ENCODE results near the gene MAP10.
"Not testable (repeated sequence)": the region's sequence is repeated elsewhere in the genome, so short reads cannot be mapped to it uniquely, and the experiment has no call there.

The MAP10 gene

GRCh38 chr1:232767305-232768074 lies 37.7 kb upstream of the MAP10 start:
- TF ChIP-seq CTCF (IDR thresholded peaks at IDR 0.05; ENCODE audit: low read depth, low read length): no peak
- no peak for DNase-seq (ENCODE audit: extremely low read depth, low read depth)

DNA sequence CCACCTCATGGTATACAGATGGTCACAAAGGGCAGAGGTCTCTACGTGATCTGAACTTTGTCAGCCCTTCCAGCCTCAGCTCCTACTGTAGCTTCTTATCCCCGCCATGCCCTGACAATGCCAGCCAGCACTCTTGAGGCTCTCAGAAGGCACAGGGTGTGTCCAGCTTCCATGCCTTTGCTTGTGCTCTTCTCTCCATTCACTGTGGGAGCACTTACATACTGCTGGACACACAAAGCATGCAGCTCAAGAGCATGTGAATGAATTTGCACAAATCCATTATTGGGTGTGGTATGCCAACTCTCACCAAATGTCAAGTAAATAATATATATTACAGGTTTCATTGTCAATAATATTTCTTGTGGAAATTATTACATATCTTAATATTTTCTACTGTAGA lies 36.4 kb upstream of the MAP10 start:
- DNase-seq (ENCODE audit: extremely low read depth, low read depth): no peak
- no peak for TF ChIP-seq CTCF (IDR thresholded peaks at IDR 0.05; ENCODE audit: low read depth, low read length)

DNA sequence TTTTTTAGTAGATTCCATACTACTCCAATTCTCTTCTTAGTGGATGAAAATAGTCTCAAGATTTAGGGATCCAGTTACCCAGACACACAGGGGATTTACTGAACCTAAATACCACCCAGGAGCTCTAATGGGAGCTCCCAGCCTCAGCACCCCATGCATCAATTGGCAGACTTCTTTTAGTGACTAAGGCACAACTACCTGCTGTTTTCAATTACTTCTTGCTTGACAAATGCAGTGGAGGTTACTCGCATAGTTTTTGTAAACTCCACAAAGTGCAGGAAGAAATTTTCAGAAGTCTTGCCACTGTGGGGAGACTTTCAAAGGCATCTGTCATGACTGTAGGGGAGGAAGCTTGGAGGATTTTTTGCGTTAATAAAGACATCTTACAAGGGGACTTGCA lies 35.5 kb upstream of the MAP10 start:
- DNase-seq (ENCODE audit: extremely low read depth, low read depth): no peak
- no peak for TF ChIP-seq CTCF (IDR thresholded peaks at IDR 0.05; ENCODE audit: low read depth, low read length)

DNA sequence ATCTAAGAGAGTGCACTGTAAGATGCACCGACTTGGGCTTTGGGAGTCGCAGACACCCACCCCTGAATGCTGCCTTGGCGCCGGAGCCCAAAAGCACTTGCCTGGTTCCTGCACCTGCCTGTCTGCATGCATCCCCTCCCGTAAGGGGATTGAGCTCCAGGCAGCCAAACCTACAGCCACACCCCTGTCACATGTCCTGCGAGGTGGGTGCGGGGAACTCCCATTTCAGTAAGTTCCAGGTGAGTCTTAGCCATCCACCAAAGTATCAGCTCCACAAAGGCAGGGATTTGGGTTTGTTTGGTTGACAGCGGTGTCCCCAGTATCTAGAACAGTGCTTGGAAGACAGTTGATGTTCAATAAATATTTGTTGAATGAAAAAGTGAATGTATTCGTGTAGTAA lies 31.5 kb upstream of the MAP10 start:
- no peak for TF ChIP-seq CTCF (IDR thresholded peaks at IDR 0.05; ENCODE audit: low read depth, low read length)
- DNase-seq (ENCODE audit: extremely low read depth, low read depth): no peak

GRCh38 chr1:232776526-232777106 lies 28.6 kb upstream of the MAP10 start:
- no peak for DNase-seq (ENCODE audit: extremely low read depth, low read depth)
- no peak for TF ChIP-seq CTCF (IDR thresholded peaks at IDR 0.05; ENCODE audit: low read depth, low read length)

GRCh38 chr1:232780354-232780753 lies 24.9 kb upstream of the MAP10 start:
- no peak for TF ChIP-seq CTCF (IDR thresholded peaks at IDR 0.05; ENCODE audit: low read depth, low read length)
- no peak for DNase-seq (ENCODE audit: extremely low read depth, low read depth)

DNA sequence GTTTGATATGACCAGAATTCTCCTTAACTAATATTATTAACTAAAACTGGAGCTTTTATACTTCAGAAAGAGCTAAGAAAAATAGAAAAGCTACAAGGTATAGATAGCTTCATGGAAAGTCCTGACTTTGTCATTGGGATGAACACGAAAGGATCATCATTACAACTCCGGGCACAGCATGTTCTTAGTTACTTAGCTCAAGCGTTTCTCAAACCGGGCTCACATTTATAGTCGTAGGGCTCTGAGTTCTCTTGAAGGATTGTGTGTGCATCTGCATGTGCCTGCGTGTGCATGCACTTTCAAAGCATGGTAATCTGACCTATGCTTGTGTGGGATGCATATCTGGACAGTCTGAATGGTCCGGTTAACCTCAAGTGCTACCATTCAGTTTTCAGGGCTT lies 20.4 kb upstream of the MAP10 start:
- no peak for DNase-seq (ENCODE audit: extremely low read depth, low read depth)
- TF ChIP-seq CTCF (IDR thresholded peaks at IDR 0.05; ENCODE audit: low read depth, low read length): no peak

GRCh38 chr1:232785630-232786029 lies 19.6 kb upstream of the MAP10 start:
- not testable (repeated sequence) for DNase-seq (ENCODE audit: extremely low read depth, low read depth)

Measured in AG09319 (cell line).